ENCODE data around the gene DSCAM. TPM values are rescaled to one million over a fixed set of nuclear protein-coding genes. Genes with fewer than 3 reads are reported as not detected.

Gene DSCAM
- total and polyA plus RNA-seq, 2 donors (not counting 1 experiment from before 2014, with no cell fraction given) = under 0.01 to 0.01 TPM

GRCh38 chr21:40020651-40021050 is 826.3 kb downstream of the DSCAM start:
- no peaks in the 10 kb centered on the region for H3K9me3 ChIP-seq (ENCODE audit: control insufficient read depth, insufficient read depth, low read depth, low read length)
- no peaks in the 10 kb centered on the region for H4K20me1 ChIP-seq (ENCODE audit: control insufficient read depth, extremely low read depth, insufficient read depth, low read length)
- H2AFZ ChIP-seq (ENCODE audit: low read length) = no peak overlapping the region
- no peak overlapping the region for H3K4me2 ChIP-seq (ENCODE audit: extremely low read depth, insufficient read depth, low read length)
- no peak for TF ChIP-seq CTCF (conservative IDR thresholded peaks at IDR 0.05 in 1 of 2, IDR thresholded peaks at IDR 0.05 in 1 of 2; ENCODE audit: low read depth in 1 of 2, low read length in 2 of 2)
- no peak for TF ChIP-seq EZH2 (IDR thresholded peaks at IDR 0.05; ENCODE audit: low read length, missing control alignments)
- H3K4me3 ChIP-seq (replicated peaks in 1 of 4; ENCODE audit: control extremely low read depth in 1 of 4, insufficient read depth in 1 of 4, low read depth in 3 of 4, low read length in 4 of 4) = no peak overlapping the region
- H3K79me2 ChIP-seq (ENCODE audit: control insufficient read depth, insufficient read depth, low read length) = no peaks in the 10 kb centered on the region
- DNase-seq (ENCODE audit: low read depth in 2 of 2) = no peak
- no peaks in the 10 kb centered on the region for H3K27me3 ChIP-seq (ENCODE audit: control insufficient read depth, insufficient read depth, low read length)
- H3K4me1 ChIP-seq (ENCODE audit: control insufficient read depth, extremely low read depth, insufficient read depth, low read length) = no peaks in the 10 kb centered on the region
- no peak overlapping the region for H3K9ac ChIP-seq (ENCODE audit: insufficient read depth, low read length)
- H3K36me3 ChIP-seq (ENCODE audit: control insufficient read depth, insufficient read depth, low read length) = no peaks in the 10 kb centered on the region
- no peak overlapping the region for H3K27ac ChIP-seq (ENCODE audit: insufficient read depth, low read length)

DNA sequence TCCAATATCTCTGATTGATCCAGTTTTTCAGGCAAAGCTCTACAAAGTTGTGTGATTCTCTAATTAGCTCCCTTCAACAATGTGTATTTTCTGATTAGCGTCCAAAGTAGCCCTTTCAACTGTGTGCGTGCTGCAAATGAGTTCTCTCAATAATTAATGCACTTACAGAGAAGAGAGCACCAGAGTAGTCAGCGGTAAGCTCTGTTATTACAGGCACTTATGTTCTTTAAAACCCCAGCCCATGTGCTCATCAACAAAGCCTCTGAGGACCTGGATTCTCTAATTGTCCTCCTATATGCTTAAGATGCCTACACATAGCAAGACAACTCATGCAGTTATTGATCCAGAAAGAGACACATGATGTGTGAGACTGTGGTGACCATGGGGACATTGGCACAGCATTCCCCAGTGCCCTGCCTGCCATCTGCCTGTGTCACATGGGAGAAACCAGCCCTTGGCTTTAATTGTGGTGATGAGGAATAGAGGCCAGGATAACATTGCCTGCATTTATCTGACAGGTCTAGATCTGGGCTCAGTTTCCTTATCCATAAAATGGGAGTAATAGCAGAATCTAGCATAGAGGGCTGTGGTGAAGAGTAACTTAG is 828.0 kb downstream of the DSCAM start:
- H3K4me1 ChIP-seq (ENCODE audit: control insufficient read depth, extremely low read depth, insufficient read depth, low read length) = no peaks in the 10 kb centered on the region
- no peak overlapping the region for H3K27ac ChIP-seq (ENCODE audit: insufficient read depth, low read length)
- no peak for DNase-seq (ENCODE audit: low read depth in 2 of 2)
- no peaks in the 10 kb centered on the region for H3K36me3 ChIP-seq (ENCODE audit: control insufficient read depth, insufficient read depth, low read length)
- H3K4me3 ChIP-seq (replicated peaks in 1 of 4; ENCODE audit: control extremely low read depth in 1 of 4, insufficient read depth in 1 of 4, low read depth in 3 of 4, low read length in 4 of 4) = no peak overlapping the region
- no peaks in the 10 kb centered on the region for H3K9me3 ChIP-seq (ENCODE audit: control insufficient read depth, insufficient read depth, low read depth, low read length)
- TF ChIP-seq CTCF (conservative IDR thresholded peaks at IDR 0.05 in 1 of 2, IDR thresholded peaks at IDR 0.05 in 1 of 2; ENCODE audit: low read depth in 1 of 2, low read length in 2 of 2) (no peak), EZH2 (IDR thresholded peaks at IDR 0.05; ENCODE audit: low read length, missing control alignments) (no peak)
- H3K9ac ChIP-seq (ENCODE audit: insufficient read depth, low read length) = no peak overlapping the region
- H3K27me3 ChIP-seq (ENCODE audit: control insufficient read depth, insufficient read depth, low read length) = no peaks in the 10 kb centered on the region
- H3K79me2 ChIP-seq (ENCODE audit: control insufficient read depth, insufficient read depth, low read length) = no peaks in the 10 kb centered on the region
- H3K4me2 ChIP-seq (ENCODE audit: extremely low read depth, insufficient read depth, low read length) = no peak overlapping the region
- no peak overlapping the region for H2AFZ ChIP-seq (ENCODE audit: low read length)
- H4K20me1 ChIP-seq (ENCODE audit: control insufficient read depth, extremely low read depth, insufficient read depth, low read length) = no peaks in the 10 kb centered on the region

GRCh38 chr21:40016667-40017066 is 830.3 kb downstream of the DSCAM start:
- no peaks in the 10 kb centered on the region for H3K9me3 ChIP-seq (ENCODE audit: control insufficient read depth, insufficient read depth, low read depth, low read length)
- DNase-seq (ENCODE audit: low read depth in 2 of 2) = no peak
- H3K9ac ChIP-seq (ENCODE audit: insufficient read depth, low read length) = no peak overlapping the region
- no peak for TF ChIP-seq CTCF (conservative IDR thresholded peaks at IDR 0.05 in 1 of 2, IDR thresholded peaks at IDR 0.05 in 1 of 2; ENCODE audit: low read depth in 1 of 2, low read length in 2 of 2)
- TF ChIP-seq EZH2 (IDR thresholded peaks at IDR 0.05; ENCODE audit: low read length, missing control alignments) = no peak
- no peak overlapping the region for H2AFZ ChIP-seq (ENCODE audit: low read length)
- H3K79me2 ChIP-seq (ENCODE audit: control insufficient read depth, insufficient read depth, low read length) = no peaks in the 10 kb centered on the region
- no peaks in the 10 kb centered on the region for H4K20me1 ChIP-seq (ENCODE audit: control insufficient read depth, extremely low read depth, insufficient read depth, low read length)
- no peak overlapping the region for H3K27ac ChIP-seq (ENCODE audit: insufficient read depth, low read length)
- H3K36me3 ChIP-seq (ENCODE audit: control insufficient read depth, insufficient read depth, low read length) = no peaks in the 10 kb centered on the region
- no peak overlapping the region for H3K4me3 ChIP-seq (replicated peaks in 1 of 4; ENCODE audit: control extremely low read depth in 1 of 4, insufficient read depth in 1 of 4, low read depth in 3 of 4, low read length in 4 of 4)
- no peak overlapping the region for H3K4me2 ChIP-seq (ENCODE audit: extremely low read depth, insufficient read depth, low read length)
- no peaks in the 10 kb centered on the region for H3K27me3 ChIP-seq (ENCODE audit: control insufficient read depth, insufficient read depth, low read length)
- H3K4me1 ChIP-seq (ENCODE audit: control insufficient read depth, extremely low read depth, insufficient read depth, low read length) = no peaks in the 10 kb centered on the region
